MM.1S (cell line): ENCODE measurements around the gene PPP2R5B.

Experiments
- CTCF ChIP-seq: fragments of 300-600 bp; sonication (generic); IDR thresholded peaks from 2 replicates; pipeline ENCODE4 v1.5.1; 2016; ENCODE audit warnings: antibody characterized with exemption, low read length, mixed read lengths
- EZH2 ChIP-seq: fragments of 300-600 bp; sonication (generic); optimal IDR thresholded peaks from 2 replicates; pipeline ENCODE3; 2017; ENCODE audit warnings: low read depth, mild to moderate bottlenecking, antibody characterized with exemption, low read length, mixed read lengths
- EZH2phosphoT487 ChIP-seq: fragments of 300-600 bp; sonication (generic); IDR thresholded peaks from 2 replicates; pipeline ENCODE4 v1.6.1; 2018; ENCODE audit warnings: antibody characterized with exemption, low read length

- TF ChIP-seq EZH2phosphoT487 (no peak), EZH2 (no peak), CTCF (no peak)
Observed at GRCh38 chr11:64888729-64889511, 35.6 kb upstream of the PPP2R5B start.
